ENCODE measurements around the gene RNF152. TPM values are rescaled to one million over a fixed set of nuclear protein-coding genes. Genes with fewer than 3 reads are reported as not detected.

RNF152 gene
- total and polyA plus RNA-seq, 2 of the 13 experiments (the other 11 are each of a cell fraction or from before 2014, with no cell fraction given): 0.04 TPM; not detected in 1

- TF ChIP-seq, protein P1, sequence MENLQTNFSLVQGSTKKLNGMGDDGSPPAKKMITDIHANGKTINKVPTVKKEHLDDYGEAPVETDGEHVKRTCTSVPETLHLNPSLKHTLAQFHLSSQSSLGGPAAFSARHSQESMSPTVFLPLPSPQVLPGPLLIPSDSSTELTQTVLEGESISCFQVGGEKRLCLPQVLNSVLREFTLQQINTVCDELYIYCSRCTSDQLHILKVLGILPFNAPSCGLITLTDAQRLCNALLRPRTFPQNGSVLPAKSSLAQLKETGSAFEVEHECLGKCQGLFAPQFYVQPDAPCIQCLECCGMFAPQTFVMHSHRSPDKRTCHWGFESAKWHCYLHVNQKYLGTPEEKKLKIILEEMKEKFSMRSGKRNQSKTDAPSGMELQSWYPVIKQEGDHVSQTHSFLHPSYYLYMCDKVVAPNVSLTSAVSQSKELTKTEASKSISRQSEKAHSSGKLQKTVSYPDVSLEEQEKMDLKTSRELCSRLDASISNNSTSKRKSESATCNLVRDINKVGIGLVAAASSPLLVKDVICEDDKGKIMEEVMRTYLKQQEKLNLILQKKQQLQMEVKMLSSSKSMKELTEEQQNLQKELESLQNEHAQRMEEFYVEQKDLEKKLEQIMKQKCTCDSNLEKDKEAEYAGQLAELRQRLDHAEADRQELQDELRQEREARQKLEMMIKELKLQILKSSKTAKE (CRISPR knock-in tag; IDR thresholded peaks at IDR 0.05; ENCODE audit: borderline replicate concordance): no peak
- no peak for TF ChIP-seq CSRNP2 (CRISPR knock-in tag; conservative IDR thresholded peaks at IDR 0.05; ENCODE audit: low read depth)
- Histone ChIP-seq H3K9ac (ENCODE audit: insufficient read depth, low read depth, low read length) (no peak overlapping the region), H3K27me3 (ENCODE audit: control insufficient read depth in 1 of 2, insufficient read depth in 2 of 2, low read length in 2 of 2) (no peaks in the 10 kb centered on the region), H3K9me3 (ENCODE audit: low read length) (no peaks in the 10 kb centered on the region), H3K27ac (ENCODE audit: extremely low read length, insufficient read depth, low read length) (no peak overlapping the region), H3K4me3 (replicated peaks in 1 of 3; ENCODE audit: insufficient read depth in 1 of 3, low read depth in 2 of 3, low read length in 3 of 3) (no peak overlapping the region), H4K20me1 (ENCODE audit: insufficient read depth, low read length) (no peaks in the 10 kb centered on the region), H2AFZ (ENCODE audit: low read length) (no peak overlapping the region), H3K79me2 (ENCODE audit: insufficient read depth, low read length) (no peaks in the 10 kb centered on the region), H3K4me1 (ENCODE audit: insufficient read depth, low read length) (no peaks in the 10 kb centered on the region), H3K4me2 (ENCODE audit: low read depth, low read length) (no peak overlapping the region), H3K36me3 (replicated peaks in 1 of 2; ENCODE audit: control insufficient read depth in 1 of 2, insufficient read depth in 2 of 2, low read length in 2 of 2) (no peaks in the 10 kb centered on the region)
- in situ Hi-C loops (cut with HindIII; ENCODE audit: extremely low pct_ligation_motif_present, low pct_unique_long_range_greater_than_20kb) (no loop called here), intact Hi-C loops (cut with micrococcal nuclease; ENCODE audit: unreplicated experiment) (no loop called here)
- ChIA-PET CTCF (ENCODE audit: low intra/inter-chr PET ratio, low total read pairs) (no interaction called here), POLR2A (no interaction called here)
- WGBS (ENCODE audit: low lambda C conversion rate): 13% methylated on average over 6 of the region's 6 CpGs
- ATAC-seq (no peak), DNase-seq (ENCODE audit: low spot score) (no peak), FAIRE-seq (no peak)
- BruUV-seq (replicated peaks): no TSS peak
These were observed 61.7 kb downstream of the RNF152 start for GRCh38 chr18:61831071-61831470.

- Histone ChIP-seq H3K4me3 (replicated peaks in 1 of 3; ENCODE audit: insufficient read depth in 1 of 3, low read depth in 2 of 3, low read length in 3 of 3) (no peak overlapping the region), H3K27me3 (ENCODE audit: control insufficient read depth in 1 of 2, insufficient read depth in 2 of 2, low read length in 2 of 2) (no peaks in the 10 kb centered on the region), H4K20me1 (ENCODE audit: insufficient read depth, low read length) (no peaks in the 10 kb centered on the region), H3K9me3 (ENCODE audit: low read length) (no peaks in the 10 kb centered on the region), H3K4me2 (ENCODE audit: low read depth, low read length) (no peak overlapping the region), H2AFZ (ENCODE audit: low read length) (no peak overlapping the region), H3K9ac (ENCODE audit: insufficient read depth, low read depth, low read length) (no peak overlapping the region), H3K27ac (ENCODE audit: extremely low read length, insufficient read depth, low read length) (no peak overlapping the region), H3K79me2 (ENCODE audit: insufficient read depth, low read length) (no peaks in the 10 kb centered on the region), H3K36me3 (replicated peaks in 1 of 2; ENCODE audit: control insufficient read depth in 1 of 2, insufficient read depth in 2 of 2, low read length in 2 of 2) (no peaks in the 10 kb centered on the region), H3K4me1 (ENCODE audit: insufficient read depth, low read length) (no peaks in the 10 kb centered on the region)
- CTCF ChIA-PET (ENCODE audit: low intra/inter-chr PET ratio, low total read pairs): no interaction called here
- ATAC-seq (peak; percentile 77), DNase-seq (ENCODE audit: low spot score) (no peak), FAIRE-seq (no peak)
- intact Hi-C loops (cut with micrococcal nuclease; ENCODE audit: unreplicated experiment): no loop called here
- in situ Hi-C loops (cut with HindIII; ENCODE audit: extremely low pct_ligation_motif_present, low pct_unique_long_range_greater_than_20kb): no loop called here
- WGBS (ENCODE audit: low lambda C conversion rate): 13% methylated on average over 7 of the region's 7 CpGs
- POLR2A ChIA-PET: no interaction called here
- no TSS peak for BruUV-seq (replicated peaks)
- TF ChIP-seq ZNF446 (CRISPR knock-in tag; IDR thresholded peaks at IDR 0.05) (no peak), ZNF891 (CRISPR knock-in tag; IDR thresholded peaks at IDR 0.05) (no peak), SOX5 (CRISPR knock-in tag; IDR thresholded peaks at IDR 0.05; ENCODE audit: borderline replicate concordance) (no peak)
- TF ChIP-seq, protein P2, sequence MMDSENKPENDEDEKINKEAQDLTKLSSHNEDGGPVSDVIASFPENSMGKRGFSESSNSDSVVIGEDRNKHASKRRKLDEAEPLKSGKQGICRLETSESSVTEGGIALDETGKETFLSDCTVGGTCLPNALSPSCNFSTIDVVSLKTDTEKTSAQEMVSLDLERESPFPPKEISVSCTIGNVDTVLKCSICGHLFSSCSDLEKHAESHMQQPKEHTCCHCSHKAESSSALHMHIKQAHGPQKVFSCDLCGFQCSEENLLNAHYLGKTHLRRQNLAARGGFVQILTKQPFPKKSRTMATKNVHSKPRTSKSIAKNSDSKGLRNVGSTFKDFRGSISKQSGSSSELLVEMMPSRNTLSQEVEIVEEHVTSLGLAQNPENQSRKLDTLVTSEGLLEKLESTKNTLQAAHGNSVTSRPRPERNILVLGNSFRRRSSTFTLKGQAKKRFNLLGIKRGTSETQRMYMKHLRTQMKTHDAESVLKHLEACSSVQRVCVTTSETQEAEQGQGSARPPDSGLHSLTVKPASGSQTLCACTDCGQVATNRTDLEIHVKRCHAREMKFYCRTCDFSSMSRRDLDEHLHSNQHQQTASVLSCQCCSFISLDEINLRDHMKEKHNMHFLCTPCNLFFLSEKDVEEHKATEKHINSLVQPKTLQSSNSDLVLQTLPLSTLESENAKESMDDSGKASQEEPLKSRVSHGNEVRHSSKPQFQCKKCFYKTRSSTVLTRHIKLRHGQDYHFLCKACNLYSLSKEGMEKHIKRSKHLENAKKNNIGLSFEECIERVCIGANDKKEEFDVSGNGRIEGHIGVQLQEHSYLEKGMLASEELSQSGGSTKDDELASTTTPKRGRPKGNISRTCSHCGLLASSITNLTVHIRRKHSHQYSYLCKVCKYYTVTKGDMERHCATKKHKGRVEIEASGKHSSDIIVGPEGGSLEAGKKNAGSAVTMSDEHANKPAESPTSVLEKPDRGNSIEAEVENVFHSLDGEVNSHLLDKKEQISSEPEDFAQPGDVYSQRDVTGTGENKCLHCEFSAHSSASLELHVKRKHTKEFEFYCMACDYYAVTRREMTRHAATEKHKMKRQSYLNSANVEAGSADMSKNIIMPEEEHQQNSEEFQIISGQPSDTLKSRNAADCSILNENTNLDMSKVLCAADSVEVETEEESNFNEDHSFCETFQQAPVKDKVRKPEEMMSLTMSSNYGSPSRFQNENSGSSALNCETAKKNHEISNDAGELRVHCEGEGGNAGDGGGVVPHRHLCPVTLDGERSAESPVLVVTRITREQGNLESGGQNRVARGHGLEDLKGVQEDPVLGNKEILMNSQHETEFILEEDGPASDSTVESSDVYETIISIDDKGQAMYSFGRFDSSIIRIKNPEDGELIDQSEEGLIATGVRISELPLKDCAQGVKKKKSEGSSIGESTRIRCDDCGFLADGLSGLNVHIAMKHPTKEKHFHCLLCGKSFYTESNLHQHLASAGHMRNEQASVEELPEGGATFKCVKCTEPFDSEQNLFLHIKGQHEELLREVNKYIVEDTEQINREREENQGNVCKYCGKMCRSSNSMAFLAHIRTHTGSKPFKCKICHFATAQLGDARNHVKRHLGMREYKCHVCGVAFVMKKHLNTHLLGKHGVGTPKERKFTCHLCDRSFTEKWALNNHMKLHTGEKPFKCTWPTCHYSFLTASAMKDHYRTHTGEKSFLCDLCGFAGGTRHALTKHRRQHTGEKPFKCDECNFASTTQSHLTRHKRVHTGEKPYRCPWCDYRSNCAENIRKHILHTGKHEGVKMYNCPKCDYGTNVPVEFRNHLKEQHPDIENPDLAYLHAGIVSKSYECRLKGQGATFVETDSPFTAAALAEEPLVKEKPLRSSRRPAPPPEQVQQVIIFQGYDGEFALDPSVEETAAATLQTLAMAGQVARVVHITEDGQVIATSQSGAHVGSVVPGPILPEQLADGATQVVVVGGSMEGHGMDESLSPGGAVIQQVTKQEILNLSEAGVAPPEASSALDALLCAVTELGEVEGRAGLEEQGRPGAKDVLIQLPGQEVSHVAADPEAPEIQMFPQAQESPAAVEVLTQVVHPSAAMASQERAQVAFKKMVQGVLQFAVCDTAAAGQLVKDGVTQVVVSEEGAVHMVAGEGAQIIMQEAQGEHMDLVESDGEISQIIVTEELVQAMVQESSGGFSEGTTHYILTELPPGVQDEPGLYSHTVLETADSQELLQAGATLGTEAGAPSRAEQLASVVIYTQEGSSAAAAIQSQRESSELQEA (CRISPR knock-in tag; IDR thresholded peaks at IDR 0.05; ENCODE audit: not compliant biosample characterization): no peak
These were observed 63.7 kb downstream of the RNF152 start for GRCh38 chr18:61829108-61829507.
